Measurements from ENCODE around the gene RFC5.
"Not testable (repeated sequence)": the region's sequence is repeated elsewhere in the genome, so short reads cannot be mapped to it uniquely, and the experiment has no call there.

RFC5 gene

GRCh38 chr12:118015944-118016343 lies 559 bp upstream of the RFC5 start:
- no peak for DNase-seq

- no peak for DNase-seq
These were observed 1.4 kb downstream of the RFC5 start for GRCh38 chr12:118017926-118018325.

GRCh38 chr12:118020036-118020435 lies 3.5 kb downstream of the RFC5 start:
- no peak for DNase-seq

GRCh38 chr12:118022097-118022727 lies 5.7 kb downstream of the RFC5 start:
- not testable (repeated sequence) for DNase-seq

- no peak for DNase-seq
These were observed 6.2 kb downstream of the RFC5 start for GRCh38 chr12:118022728-118023109.

- DNase-seq, result no peak
These were observed 6.9 kb downstream of the RFC5 start for GRCh38 chr12:118023301-118023860.

GRCh38 chr12:118025168-118025567 lies 8.7 kb downstream of the RFC5 start:
- no peak for DNase-seq

- DNase-seq, result no peak
These were observed 12.7 kb downstream of the RFC5 start for GRCh38 chr12:118029166-118029565.

- no peak for DNase-seq
These were observed 15.7 kb downstream of the RFC5 start for GRCh38 chr12:118032188-118032587.

- DNase-seq, result no peak
These were observed 16.8 kb downstream of the RFC5 start for GRCh38 chr12:118033323-118033722.

- no peak for DNase-seq
These were observed 17.4 kb downstream of the RFC5 start for GRCh38 chr12:118033902-118034301.

- DNase-seq, result no peak
These were observed 18.1 kb downstream of the RFC5 start for GRCh38 chr12:118034429-118035189.

GRCh38 chr12:118035190-118036041 lies 18.9 kb downstream of the RFC5 start:
- DNase-seq, result no peak

- DNase-seq, result no peak
These were observed 20.3 kb downstream of the RFC5 start for GRCh38 chr12:118036672-118037411.

GRCh38 chr12:118038137-118038536 lies 21.6 kb downstream of the RFC5 start:
- DNase-seq, result no peak

GRCh38 chr12:118042091-118042490 lies 25.6 kb downstream of the RFC5 start:
- no peak for DNase-seq

- DNase-seq, result no peak
These were observed 27.6 kb downstream of the RFC5 start for GRCh38 chr12:118044075-118044474.

GRCh38 chr12:118044577-118044976 lies 28.1 kb downstream of the RFC5 start:
- DNase-seq, result no peak

GRCh38 chr12:118046430-118046829 lies 29.9 kb downstream of the RFC5 start:
- no peak for DNase-seq

- no peak for DNase-seq
These were observed 34.7 kb downstream of the RFC5 start for GRCh38 chr12:118050972-118051910.

GRCh38 chr12:118052324-118053070 lies 36.0 kb downstream of the RFC5 start:
- DNase-seq, result no peak
